EH (cell line): ENCODE measurements around the gene NOP9.
A peak's percentile ranks its signal among the peaks of the same experiment; 100 is the strongest.

Experiments
- DNase-seq: peaks from one replicate; pipeline ENCODE4 v3.0.0-alpha.2; 2015; ENCODE audit warnings: low read depth

Gene NOP9

GRCh38 chr14:24310265-24310645 lies 10.6 kb downstream of the NOP9 start:
- DNase-seq, result peak; percentile 17

- peak; percentile 79 for DNase-seq
Observed at GRCh38 chr14:24310646-24311604, 11.3 kb downstream of the NOP9 start, which contains the start of gene LTB4R. LTB4R (plus strand) TSS chr14:24311502; CDS start chr14:24315652, 4,150 bp downstream.

- DNase-seq, result peak; percentile 26
Observed at GRCh38 chr14:24311837-24312615, 12.4 kb downstream of the NOP9 start.

DNA sequence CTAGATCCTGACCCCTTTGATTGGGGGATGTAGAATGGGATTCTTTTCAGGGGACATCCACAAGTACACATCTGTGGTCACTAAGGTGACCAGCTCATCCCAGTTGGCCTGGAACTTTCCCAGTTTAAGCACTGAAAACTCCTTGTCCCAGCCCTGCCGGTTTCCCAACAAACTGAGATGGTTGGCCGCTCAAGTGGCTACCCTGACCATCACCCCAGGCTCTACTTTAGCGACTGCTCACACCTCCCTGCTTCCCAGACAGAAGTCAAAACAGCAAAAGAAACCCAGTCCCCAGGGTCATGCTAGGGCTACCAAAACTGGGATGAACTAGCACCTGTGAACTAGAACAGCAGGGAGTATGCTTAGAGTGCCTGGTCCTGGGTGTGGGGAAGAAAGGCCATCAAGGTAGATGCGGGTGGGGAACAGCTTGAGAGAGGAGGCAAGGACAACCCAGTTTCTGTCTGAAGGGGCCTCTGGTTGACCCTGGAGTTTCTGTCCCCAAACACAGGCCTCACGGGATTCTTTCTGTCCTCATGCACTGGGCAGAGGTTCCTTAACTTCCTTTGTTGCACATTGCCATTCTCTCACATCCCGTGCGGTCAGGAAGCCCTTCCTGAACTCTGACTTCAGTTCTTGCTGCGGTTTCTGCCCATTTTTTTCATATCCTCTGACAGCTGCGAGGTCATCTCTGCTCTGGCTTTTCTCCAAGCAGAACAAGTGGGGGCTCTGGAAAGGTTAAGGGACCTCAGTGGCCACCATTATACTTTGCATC lies 13.3 kb downstream of the NOP9 start:
- DNase-seq, result no peak

DNA sequence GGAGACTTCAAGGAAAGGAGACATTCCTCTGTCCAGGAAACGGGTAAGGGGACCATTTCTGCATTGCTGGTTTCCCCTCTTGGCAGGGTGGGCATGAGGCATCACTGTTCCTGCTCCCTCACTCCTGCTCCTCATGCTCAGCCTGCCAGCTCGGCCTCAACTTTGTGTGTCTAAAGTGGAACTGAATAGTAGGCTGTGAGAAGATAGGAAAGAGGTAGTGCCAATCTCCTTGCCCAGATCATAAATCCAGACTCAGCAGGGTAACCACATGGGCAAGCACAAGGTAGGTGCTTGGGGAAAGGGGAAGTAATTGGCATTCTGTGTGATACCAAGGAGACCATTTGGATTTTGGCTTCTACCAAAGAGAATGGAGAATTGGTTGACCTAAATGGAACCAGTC lies 14.3 kb downstream of the NOP9 start:
- no peak for DNase-seq

DNA sequence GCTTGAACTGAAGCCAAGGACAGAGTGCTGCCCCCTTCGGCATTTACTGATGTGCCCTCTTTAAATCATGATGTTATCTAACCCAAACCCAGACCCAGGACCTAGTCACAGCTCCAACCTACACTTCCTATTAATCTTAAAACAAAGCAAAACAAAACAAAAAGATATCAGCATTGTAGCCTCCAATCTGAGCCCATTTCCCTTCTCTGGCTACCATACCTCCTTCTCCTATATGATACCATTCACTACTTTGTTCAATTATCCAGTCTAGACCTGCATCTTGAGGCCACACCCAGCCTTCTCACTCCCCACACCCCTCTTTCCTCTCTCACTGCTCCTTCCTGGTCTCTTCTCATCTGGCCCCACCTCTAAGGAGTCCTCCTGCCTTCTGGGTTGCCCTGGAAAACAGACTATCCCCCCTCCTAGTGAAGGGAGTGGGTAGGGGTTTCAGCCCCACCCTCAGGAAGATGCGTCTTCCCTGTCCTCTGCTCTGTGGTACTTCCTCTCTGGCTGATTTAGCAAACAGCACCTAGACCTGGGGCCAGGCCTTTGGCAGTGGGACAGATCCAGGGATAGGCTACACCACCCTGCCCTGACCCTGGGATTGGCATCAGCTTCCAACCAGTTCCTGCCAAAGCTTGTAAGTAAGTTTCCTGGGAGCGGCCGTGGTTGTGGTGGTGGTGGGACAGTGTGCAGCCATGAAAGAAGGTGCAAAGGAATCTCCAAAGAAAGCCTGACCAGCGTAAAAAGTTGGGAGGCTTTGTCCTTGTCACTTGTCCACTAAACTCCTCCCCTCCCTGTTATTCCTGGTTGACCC lies 14.9 kb downstream of the NOP9 start:
- DNase-seq, result no peak

DNA sequence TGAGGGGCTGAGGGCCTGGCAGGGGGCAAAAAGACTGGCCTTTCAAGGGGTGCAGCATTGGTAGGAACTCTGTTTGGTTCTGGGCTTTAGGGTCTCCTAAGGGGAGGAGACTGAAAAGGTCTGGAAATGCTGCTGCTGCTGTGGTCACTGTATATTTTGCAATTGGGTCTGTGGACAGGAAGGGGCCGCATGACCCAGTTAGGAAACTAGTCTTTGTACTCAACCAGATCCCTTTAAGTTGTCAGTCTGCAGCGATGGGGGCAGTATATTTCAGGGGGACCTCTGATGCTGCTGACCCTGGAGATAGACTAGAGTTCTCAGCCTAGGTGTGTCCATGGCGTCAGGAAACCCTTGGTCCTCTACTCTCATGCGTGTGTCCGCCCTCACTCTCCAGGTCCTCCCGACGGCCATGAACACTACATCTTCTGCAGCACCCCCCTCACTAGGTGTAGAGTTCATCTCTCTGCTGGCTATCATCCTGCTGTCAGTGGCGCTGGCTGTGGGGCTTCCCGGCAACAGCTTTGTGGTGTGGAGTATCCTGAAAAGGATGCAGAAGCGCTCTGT lies 15.7 kb downstream of the NOP9 start:
- DNase-seq, result no peak

GRCh38 chr14:24315807-24316596 lies 16.4 kb downstream of the NOP9 start:
- no peak for DNase-seq

GRCh38 chr14:24316597-24316950 lies 16.9 kb downstream of the NOP9 start:
- no peak for DNase-seq

DNA sequence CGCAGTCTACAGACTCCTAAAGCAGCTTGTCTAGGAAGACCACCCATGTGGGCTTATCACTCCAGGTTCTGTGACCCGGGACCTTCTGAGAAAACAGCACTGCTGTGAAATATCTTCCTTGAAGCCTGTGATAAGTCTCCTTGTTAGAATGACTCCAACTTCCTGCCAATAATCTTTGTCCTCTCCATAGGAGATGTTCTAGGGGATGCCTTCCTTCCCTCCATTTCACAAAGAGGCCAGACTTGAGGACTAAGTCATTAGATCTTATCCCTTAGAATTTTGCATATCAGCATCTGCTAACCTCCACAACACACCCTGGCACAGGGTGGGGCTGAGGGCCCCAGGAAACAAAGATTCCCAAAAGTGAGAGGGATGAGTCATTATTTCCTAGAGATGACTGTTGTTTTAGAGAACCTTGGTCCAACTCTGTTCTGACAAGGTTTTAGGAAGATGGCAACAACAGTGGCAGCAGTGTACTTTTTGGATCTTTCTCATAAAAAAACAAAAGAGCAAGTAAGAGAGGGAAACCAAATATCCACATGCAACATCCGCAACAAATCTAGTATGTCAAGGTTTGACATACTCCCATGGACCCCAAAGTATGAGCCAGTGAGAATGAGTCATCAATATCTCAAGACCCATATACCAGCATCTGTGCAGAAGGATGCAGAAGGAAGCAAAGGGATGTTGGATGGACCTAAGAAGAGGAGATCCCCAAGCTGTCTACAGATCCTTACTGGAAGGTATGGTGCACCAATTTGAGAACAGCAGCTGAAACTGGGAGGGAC lies 17.7 kb downstream of the NOP9 start:
- DNase-seq, result peak; percentile 60

DNA sequence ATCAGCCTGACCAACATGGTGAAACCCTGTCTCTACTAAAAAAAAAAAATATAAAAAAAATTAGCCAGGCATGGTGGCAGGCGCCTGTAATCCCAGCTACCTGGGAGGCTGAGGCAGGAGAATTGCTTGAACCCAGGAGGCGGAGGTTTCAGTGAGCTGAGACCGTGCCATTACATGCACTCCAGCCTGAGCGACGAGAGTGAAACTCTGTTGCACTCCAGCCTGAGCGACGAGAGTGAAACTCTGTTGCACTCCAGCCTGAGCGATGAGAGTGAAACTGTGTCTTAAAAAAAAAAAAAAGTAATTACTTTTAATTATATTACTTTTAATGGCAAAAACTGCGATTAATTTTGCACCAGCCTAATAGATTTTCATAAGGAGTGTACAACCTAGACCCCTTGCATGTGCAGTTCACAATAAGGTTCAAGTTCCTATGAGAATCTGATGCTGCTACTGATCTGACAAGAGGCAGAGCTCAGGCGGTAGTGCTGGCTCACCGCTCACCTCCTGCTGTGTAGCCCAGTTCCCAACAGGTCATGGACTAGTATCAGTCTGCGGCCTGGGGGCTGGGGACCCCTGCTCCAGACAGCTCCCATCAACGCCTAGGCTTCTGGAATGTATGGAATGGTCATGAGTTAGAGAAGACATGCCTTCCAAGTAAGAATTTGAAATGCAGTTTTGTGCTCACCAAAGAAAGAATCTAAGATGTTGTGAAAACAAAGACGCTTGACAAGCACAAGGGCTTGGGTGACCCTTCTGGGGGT lies 21.7 kb downstream of the NOP9 start:
- DNase-seq, result no peak

- no peak for DNase-seq
Observed at GRCh38 chr14:24322672-24323071, 23.0 kb downstream of the NOP9 start.

DNA sequence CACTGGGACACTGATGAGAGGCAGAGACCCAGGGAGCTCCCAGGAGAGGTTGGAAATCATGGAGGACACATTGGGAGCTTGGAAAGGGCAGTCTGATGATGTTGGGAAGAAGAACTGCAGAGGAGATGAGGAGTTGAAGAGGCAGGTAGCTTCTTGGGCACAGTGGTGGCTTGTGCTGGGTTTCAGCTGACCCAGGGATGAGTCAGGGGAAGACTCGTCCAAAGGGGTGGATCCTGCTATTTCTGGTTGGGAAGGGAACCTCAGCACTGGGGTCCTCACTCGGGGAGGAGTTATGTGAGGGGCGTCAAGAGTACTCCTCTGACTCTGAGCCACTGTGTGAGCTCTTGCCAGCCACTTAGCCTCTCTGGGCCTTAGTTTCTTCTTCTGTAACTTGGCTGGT lies 23.7 kb downstream of the NOP9 start:
- no peak for DNase-seq

- no peak for DNase-seq
Observed at GRCh38 chr14:24324024-24324423, 24.4 kb downstream of the NOP9 start.

DNA sequence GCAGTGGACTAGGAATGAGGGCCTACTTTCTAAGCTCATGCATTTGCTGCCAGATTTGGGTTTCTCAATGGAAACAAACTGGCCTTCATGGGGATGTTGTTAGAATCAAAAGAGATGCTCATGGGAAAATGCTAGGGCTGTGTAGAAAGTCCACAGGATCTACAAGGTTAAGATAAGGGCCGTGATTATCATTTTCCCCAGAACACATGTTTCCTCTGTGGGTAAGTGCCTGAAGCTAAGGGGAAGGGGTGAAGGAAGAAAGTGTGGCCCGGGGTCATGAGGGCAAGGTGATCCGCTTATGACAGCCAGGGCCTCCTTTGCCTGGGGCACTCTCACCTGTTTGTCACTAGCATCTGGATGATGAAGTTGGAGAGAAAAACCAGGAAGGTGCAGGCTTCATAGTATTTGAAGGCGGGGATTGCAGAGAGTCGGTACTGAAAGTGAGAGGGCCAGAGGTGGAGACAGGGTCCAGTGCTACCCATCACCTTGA lies 25.4 kb downstream of the NOP9 start:
- DNase-seq, result no peak

GRCh38 chr14:24325963-24326362 lies 26.3 kb downstream of the NOP9 start:
- no peak for DNase-seq

GRCh38 chr14:24327303-24327702 lies 27.7 kb downstream of the NOP9 start:
- DNase-seq, result no peak

DNA sequence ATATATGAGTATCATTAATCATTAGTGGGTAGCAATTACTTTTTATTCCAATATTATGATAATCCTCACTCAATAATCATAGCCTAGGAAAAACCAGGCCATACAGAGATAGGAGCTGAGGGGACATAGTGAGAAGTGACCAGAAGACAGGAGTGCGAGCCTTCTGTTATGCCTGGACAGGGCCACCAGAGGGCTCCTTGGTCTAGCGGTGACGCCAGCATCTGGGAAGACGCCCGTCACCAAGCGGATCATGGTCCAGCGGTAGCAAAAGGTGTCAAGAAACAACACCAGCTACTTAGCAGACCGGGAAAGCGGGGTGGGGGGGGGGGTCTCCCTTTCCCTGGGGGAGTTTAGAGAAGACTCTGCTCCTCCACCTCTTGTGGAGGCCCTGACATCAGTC lies 28.3 kb downstream of the NOP9 start:
- peak; percentile 46 for DNase-seq
